Measurements from ENCODE around the gene TMEM31. TPM values are rescaled to one million over a fixed set of nuclear protein-coding genes. Genes with fewer than 3 reads are reported as not detected.

The TMEM31 gene
- total and polyA plus RNA-seq, 9 of the 15 experiments (the other 6 are each of a cell fraction or from before 2014, with no cell fraction given), result 0.18 TPM; not detected in 8

DNA sequence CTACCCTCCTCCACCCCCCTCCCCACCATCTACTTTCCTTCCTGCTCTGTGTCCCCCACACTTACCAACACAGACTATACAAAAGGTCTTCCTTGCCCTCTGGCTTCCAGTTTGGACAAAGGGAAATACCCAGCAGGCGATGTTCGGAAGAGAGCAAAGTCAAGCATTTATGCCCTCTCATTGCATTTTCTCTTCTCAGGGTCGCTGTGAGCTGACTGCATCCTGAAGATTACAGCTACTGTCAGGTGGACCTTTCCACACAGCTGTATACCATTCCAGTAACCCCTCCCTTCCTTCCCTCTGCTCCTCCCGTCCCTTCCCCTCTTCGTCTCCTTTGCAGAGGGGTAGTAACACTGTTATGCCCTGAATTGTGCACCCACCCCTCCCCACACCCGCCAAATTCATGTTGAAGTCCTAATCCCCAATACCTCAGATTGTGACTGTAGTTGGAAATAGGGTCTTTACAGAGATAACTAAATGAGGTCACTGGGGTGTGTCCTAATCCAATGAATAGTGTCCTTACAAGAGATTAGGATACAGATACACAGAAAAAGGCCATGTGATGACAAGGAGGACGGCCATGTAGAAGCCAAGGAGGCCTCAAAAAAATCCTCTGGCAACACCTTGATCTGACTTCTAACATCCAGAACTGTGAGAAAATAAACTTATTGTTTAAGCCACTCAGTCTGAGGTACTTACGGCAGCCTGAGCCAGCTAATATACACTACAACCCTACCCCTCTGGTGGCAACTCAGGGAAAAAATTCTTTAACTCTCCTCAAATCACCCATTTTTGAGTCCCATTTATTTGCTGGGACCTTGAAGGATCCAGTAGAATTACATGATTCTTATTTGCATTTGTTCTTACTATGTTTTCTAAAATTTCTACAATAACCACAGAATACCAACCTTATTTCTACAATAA lies 35.9 kb upstream of the TMEM31 start (continued):
- TF ChIP-seq ESRRB (CRISPR knock-in tag; IDR thresholded peaks at IDR 0.05; ENCODE audit: borderline replicate concordance) (no peak), DDX20 (tag; IDR thresholded peaks at IDR 0.05; ENCODE audit: low read depth) (no peak), EP300 (IDR thresholded peaks at IDR 0.05; ENCODE audit: low read length) (no peak)

DNA sequence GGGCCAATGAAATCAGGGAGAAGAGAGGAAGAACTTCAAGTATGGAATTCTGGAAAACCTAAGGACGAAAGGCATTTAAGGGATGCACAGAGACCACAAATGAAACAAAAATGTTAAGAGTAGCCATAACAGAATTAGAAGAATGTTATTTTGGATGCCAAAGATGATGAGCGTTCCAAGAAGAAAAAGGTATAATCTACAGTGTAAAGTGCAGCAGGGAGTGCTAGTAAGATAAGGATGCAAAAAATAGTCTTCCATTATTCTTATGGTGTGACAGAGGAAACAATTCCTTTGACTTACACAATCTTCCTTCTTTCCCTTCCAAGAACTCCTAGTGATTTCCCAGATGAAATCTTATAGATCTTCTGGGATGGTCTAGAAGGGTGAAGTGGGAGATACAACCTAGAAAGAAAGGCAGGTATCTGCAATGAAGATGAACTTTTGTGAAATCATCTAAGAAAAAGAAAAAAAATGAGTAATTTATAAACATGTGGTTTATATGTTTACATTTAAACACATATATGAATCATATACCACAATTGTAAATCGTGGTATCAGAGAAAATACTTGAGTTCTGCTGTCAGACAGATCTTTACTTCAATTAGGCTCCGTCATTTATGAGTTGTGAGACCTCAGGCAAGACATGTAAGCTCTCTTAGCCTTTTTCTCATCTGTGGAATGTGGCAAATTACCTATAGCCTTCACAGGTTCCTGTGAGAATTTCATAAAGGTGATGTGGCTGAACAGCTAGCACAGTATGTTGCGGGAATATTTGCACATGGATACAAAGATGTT lies 32.3 kb upstream of the TMEM31 start:
- intact Hi-C loops (cut with micrococcal nuclease), result no loop called here
- WGBS (ENCODE audit: insufficient coverage, low coverage, missing lambda C conversion rate), result 95% methylated on average over 4 of the region's 5 CpGs
- FAIRE-seq, result no peak

More for the DNA sequence above, 32.3 kb upstream of the TMEM31 start:
- BruUV-seq (replicated peaks), result no TSS peak
- DNase-seq (ENCODE audit: extremely low read depth in 1 of 4, low spot score in 3 of 4) (no peak), ATAC-seq (no peak)
- H3K9me3 ChIP-seq (replicated peaks; ENCODE audit: control insufficient read depth, insufficient read depth, low read depth, low read length), result no peaks in the 10 kb centered on the region
- H2AFZ ChIP-seq (ENCODE audit: low read depth, low read length), result no peak overlapping the region
- peaks cover 11% of the 10 kb centered on the region; the same call in 1 of the 2 replicates for H4K20me1 ChIP-seq (replicated peaks; ENCODE audit: control insufficient read depth, insufficient read depth, low read length)
- CTCF ChIA-PET (ENCODE audit: low intra/inter-chr PET ratio), result no interaction called here
- in situ Hi-C loops (cut with MboI), result no loop called here
- POLR2A ChIA-PET, result interaction anchor here (0.7 kb wide), 1 partner anchor 21 kb away, joined by 3 read pairs; no protein-coding TSS in a partner anchor
- H3K36me3 ChIP-seq (ENCODE audit: control insufficient read depth, insufficient read depth, low read length), result peaks cover 76% of the 10 kb centered on the region
- no peak overlapping the region for H3K4me2 ChIP-seq (ENCODE audit: insufficient read depth, low read length)
- no peaks in the 10 kb centered on the region for H3K9me1 ChIP-seq (ENCODE audit: control insufficient read depth, insufficient read depth, low read length)
- no peak overlapping the region for H3K9ac ChIP-seq (ENCODE audit: insufficient read depth in 1 of 2, low read depth in 2 of 2, low read length in 2 of 2)
- TF ChIP-seq SUPT5H (IDR thresholded peaks at IDR 0.05), result 0 out of 2 replicates have a peak, but pooled peaks have one; percentile 21
- TF ChIP-seq ZNF146 (CRISPR knock-in tag; IDR thresholded peaks at IDR 0.05; ENCODE audit: unreplicated experiment), result no peak
- TF ChIP-seq ZNF354B (CRISPR knock-in tag; IDR thresholded peaks at IDR 0.05), result no peak
- no peaks in the 10 kb centered on the region for H3K4me1 ChIP-seq (replicated peaks in 1 of 2; ENCODE audit: control insufficient read depth in 2 of 2, insufficient read depth in 2 of 2, low read length in 2 of 2)
- no peaks in the 10 kb centered on the region for H3K27me3 ChIP-seq (ENCODE audit: control insufficient read depth in 2 of 2, insufficient read depth in 2 of 2, low read length in 2 of 2)
- no peak overlapping the region for H3K27ac ChIP-seq (ENCODE audit: extremely low read depth, low read depth, low read length)
- H3K79me2 ChIP-seq (ENCODE audit: control insufficient read depth, insufficient read depth, low read length), result no peaks in the 10 kb centered on the region; the same call in 1 of the 3 replicates
- no peak overlapping the region for H3K4me3 ChIP-seq

Measured in K562 (cell line).